Raji (cell line): ENCODE results near the gene CGB7.
A peak's percentile ranks its signal among the peaks of the same experiment; 100 is the strongest.

Source experiments
- POLR2A ChIP-seq: IDR thresholded peaks from 2 replicates; pipeline ENCODE4 v1.6.1; 2011; ENCODE audit warnings: low read depth, low read length, control low read depth; ENCODE audit not compliant: insufficient read depth

Gene CGB7

DNA sequence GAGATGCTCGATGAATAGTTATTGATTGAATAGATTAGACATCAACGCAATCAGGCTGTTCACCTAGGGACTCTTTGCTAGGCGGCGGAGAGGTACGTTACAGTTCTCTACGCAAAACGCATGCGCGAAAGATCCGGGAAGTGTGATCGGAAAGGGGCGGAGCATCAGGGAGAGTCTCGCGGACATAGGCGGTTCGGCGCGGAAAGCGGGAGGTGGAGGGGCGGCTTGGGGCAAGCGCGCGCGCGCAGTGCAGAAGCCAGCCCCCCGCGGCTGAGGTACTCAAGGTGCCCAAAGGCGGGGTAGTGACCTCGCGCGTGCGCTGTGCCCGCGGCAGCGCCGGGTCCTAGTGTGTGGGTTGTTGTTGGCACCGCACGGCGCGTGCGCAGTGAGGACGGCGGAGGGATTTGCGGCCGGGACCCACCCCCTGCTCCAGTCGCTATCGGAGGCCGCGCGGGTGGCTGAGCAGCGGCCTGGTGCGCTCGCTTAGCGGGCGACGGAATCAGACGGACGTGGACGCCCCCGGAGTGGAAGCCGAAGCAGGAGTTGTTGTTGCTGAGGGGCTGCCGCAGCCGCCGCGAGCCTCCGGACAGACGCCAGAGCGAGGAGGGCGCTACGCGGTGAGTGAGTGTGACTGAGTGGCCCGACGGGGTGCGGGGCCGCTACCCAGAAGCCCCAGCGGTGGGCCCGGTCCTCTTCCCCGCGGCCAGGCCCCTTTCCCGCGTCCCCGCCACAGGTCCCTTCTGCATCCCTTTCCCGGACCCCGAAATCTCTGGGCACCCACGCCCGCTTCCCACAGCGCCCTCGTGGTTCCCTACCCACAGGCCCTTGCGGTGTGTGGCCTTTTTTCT, 27.7 kb upstream of the CGB7 start, which contains the start of gene SNRNP70:
SNRNP70 (plus strand) TSS at position 432 of the 848 bp plus-strand sequence. CDS start 964 bp downstream, outside the sequence.
- TF ChIP-seq POLR2A = peak; percentile 90

DNA sequence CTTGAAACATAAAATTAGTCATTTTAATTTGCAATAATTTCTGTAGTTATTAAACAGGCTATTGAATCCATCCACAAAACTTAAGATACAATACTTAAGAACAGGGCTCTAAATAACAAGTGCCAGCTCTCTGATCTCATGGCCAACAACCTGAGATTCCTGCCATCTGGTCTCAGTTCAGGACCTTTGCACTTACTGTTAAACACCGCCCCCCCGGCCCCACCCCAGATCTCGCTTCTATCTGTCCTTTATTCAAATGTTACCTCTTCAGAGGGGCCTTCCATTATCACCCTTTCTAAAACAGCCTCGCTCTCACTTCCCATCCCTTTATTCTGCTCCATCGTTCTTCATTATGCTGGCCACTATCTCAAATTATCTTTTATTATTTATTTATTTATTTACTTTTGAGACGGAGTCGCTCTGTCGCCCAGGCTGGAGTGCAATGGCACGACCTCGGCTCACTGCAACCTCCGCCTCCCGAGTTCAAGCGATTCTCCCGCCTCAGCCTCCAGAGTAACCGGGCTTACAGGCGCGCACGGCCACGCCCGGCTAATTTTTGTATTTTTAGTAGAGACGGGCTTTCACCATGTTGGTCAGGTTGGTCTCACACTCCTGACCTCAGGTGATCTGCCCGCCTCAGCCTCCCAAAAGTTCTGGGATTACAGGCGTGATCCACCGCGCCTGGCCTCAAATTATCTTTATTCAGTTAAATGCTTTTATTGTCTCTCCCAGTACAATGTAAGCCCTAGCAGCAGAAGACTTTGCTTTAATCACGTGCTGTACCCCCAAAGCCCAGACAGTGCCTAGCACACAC, 26.9 kb upstream of the CGB7 start:
- TF ChIP-seq POLR2A = no peak

DNA sequence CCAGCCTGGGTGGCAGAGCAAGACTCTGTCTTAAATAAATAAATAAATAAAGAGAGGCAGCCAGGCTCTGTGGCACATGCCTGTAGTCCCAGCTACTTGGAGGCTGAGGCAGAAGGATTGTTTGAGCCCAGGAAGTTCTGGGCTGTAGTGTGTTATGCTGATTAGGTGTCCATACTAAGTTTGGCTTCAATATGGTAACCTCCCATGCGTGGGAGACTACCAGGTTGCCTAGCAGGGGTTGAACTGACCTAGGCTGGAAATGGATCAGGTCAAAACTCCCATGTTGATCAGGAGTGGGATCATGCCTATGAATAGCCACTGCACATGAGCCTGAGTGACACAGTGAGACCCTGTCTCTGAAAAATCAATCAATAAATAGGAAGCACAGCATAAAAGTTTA, 23.7 kb upstream of the CGB7 start:
- no peak for TF ChIP-seq POLR2A

DNA sequence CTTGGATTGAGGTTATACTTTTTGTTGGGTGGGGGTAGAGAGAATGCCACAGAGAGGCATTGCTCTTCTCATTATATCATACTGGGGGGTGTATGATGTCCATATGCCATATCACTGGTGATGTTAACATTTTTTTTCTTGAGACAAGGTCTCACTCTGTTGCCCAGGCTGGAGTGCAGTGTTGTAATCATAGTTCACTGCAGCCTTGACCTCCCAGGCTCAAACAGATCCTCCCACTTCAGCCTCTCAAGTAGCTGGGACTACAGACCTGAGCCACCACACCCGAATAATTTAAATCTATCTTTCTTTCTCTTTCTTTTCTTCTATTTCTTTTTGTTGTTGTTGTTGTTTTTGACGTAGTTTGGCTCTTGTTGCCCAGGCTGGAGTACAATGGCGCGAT, 22.8 kb upstream of the CGB7 start:
- no peak for TF ChIP-seq POLR2A

DNA sequence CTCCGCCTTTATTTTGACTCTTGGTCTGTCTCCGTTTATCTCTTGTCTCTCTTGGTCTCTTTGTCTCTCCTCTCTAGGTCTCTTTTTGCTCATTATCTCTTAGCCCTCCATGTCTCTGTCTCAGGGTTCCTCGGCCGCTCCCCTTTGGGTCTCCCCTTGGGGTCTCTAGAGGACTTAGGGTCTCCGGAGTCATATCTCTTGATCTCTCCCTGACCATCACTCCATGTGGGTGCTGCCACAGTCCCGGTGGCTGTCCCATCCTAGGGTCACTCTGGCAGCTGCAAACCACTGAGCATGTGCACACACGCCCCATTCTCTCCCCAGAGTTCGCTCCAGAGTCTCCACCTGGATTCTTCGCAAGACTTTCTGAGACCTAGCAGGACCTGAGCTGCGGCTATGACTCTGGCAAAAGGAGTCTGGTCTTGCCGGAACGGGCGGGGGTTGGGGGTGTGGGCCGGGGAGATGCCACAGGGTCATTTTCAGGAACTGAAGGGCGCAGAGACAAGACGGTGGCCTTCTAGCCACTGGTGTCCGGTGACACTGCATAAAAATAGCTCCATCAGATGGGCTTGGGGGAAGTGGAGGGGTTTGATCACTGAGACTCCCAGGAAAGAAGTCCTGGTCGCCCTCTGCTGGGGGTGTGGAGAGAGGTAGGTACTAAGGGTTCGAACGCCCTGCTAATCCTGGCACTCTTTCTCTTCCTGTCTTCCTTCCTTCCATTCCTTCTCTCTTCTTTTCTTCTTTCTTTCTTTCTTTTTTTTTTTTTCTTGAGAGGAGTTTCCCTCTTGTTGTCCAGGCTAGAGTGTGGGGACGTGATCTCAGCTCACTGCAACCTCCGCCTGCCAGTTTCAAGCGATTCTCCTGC, 16.2 kb upstream of the CGB7 start:
- TF ChIP-seq POLR2A = no peak

DNA sequence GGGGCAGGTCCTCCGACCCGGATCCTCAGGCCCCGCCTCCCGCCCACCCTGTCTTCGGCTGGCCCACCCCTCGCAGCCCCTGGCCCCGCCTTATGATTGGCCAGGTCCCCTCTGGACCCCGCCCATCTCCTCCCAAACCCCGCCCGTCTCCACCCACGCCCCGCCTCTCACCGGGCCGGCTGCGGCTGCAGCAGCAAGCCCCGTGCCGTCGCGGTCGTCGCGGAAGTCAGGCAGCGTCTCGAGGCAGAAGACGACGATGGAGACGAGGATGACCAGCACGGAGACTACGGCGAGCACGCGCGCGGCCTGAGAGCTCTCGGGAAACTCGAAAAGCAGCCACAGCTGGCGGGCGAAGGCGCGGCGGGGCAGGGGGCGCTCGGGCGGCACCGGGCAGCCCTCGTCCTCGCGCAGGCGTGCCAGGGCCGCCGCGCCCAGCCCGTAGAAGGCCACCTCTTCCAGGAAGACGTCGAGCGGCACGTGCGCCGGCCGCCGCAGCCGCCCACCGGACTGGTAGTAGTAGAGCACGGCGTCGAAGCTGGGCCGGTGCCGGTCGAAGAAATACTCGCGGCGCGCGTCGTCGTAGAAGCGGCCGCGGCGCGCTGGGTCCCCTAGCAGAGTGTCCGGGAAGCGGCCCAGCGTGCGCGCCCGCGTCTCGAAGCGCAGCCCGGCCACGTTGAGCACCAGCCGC, 14.5 kb upstream of the CGB7 start:
- no peak for TF ChIP-seq POLR2A

DNA sequence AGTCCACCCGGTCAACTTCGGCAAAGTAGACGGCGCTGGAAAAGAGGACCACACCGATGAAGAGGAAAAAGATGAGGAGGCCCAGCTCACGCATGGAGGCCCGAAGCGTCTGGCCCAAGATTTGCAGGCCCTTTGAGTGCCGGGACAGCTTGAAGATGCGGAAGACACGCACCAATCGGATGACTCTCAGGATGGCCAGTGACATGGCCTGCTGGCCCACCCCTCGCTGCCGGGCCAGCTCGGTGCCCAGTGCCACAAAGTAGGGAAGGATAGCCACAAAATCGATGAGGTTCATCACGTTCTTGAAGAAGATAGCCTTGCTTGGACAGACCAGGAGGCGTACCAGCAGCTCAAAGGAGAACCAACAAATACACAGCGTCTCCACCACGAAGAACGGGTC, 12.9 kb upstream of the CGB7 start:
- TF ChIP-seq POLR2A = no peak

DNA sequence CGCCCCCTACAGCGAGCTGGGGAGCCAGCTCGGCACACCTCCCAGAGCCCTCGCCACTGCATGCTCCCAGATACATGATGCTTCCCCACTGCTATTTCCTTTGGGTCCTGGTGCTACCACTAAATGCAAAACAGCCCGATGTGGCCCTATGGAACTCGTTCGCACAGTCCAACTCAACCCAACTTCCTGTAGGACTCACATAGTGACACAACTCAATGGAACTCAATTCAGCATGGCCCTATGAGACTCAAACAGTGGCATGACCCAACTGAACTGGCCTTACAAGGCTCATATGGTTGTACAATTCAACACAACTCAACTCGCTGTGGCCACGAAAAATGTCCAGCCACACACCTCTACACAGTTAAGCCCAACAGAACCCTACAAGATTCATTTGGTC, 11.5 kb upstream of the CGB7 start:
- no peak for TF ChIP-seq POLR2A

DNA sequence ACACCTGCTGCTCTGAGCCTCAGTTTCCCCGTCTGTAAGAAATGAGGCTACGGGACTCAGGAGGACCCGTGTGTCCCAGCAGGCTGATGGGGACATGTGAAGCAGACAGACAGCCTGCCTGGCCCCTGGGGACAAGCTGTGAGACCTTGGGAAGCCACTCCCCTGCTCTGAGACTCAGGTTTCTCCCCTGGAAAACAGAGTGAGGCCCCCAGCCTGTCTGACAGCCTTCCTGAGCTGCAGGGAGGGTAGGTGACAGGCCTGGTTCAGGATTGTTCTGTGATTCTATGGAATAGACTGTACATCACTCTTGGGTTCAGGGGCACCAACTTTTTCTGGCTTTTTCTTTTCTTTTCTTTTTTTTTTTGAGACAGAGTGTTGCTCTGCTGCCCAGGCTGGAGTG, 10.0 kb upstream of the CGB7 start:
- TF ChIP-seq POLR2A = no peak

DNA sequence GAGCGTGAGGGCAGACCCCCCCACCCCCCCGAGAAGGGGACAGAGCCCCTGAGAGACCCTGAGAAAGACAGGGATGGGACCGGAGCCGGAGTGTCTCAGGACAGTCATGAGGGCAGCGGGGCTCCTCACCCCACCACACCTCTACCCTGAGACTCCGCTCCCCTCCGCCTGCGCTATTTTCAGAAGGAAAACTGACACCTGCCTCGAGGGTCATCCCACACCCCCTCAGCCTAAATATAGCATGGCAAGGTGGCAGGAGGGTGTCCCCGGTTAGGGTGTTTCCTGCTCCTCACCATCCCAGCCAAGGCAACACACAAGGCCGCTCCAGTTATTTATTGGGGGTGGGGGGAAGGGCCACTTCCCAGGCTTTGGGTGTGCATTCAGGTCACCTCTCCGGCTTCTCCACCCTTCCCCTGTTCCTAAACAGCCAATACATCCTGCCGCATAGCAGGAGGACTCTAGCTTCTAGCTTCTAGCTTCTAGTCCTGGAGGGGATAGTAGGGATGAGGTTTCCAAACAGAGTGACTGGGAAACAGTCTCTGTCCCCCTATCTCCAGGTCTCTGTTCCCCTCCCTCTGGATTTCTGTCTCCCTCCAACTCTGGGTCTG, 8.5 kb upstream of the CGB7 start:
- TF ChIP-seq POLR2A = no peak

DNA sequence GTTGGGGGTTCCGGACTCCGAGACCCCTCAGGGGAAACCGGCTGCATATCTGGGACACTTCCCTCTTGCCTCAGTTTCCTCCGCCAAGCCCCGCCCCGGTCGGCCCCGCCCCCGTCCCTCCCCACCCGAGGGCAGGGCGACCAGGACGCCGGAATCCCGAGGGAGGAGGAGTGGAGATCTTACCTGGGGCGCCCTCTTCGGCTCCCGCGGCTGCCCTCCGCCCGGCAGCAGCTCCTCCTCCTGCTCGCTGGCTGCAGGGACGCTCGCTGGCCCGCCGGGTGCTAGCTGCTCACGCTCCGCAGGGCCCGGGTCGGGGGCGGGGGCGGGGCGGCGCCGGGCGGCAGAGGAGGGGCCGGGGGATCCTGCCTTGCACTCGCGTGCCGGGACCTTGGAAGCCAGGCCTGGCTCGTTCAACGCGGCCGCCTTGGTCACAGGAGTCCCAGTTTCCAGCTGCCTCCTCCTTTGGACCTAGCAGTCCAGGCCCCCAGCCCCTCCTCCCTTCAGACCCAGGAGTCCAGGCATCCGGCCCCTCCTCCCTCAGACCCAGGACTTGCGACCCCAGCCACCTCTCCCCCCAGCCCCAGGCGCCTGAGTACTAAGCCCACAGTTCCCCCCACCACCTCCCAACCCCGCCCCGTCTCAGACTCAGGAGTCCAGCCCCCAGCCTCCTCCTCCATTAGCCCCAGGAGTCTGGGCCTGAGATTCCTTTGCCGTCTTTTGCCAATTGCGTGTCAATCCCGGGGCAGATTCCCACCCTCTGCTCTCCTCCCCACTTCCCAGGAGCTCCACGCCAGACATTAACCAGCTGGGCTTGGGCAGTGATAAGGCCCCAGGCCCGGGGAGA, 7.4 kb upstream of the CGB7 start, which contains the start of gene NTF4:
NTF4 (minus strand) TSS at position 51 of the 844 bp plus-strand sequence. CDS start 2,821 bp downstream, outside the sequence.
- TF ChIP-seq POLR2A = no peak

DNA sequence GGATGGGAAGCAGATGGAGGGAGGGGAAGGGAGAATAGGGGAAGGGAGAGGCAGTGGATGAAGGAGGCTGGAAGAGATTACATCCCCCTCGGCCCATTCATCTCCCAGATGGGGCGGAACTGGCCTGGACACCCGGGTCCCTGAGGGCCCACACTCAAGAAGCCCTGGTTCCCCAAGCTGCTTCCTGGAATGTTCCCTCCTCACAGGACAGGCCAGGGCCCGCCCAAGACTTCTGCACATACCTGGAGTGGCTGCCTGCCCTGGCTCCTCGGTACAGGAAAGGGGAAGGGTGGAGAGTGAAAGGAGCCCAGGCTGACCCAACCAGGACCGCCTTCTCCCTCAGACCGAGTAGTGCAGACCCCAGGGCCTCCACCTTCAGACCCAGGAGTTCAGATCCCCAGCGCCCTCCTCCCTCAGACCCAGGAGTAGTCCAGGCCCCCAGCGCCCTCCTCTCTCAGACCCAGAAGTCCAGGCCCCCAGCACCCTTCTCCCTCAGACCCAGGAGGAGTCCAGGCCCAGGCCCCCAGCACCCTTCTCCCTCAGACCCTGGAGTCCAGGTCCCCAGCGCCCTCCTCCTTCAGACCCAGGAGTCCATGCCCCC, 6.6 kb upstream of the CGB7 start:
- no peak for TF ChIP-seq POLR2A

DNA sequence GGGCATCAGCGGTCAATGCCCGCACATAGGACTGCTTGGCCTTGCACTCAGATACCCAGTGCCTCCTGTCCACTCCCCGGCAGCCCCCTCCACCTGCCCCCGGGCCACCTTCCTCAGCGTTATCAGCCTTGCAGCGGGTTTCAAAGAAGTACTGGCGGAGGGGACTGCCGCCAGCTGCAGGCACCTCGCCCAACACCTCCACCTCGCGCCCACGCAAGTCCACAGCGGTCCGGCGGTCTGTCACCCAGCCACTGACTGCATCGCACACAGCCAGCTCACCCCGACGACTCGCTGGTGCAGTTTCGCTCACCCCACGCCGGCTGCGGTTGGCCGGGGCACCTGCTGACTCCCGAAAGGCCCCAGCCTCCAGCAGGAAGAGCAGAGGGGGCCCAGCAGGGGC, 3.9 kb upstream of the CGB7 start:
- no peak for TF ChIP-seq POLR2A

DNA sequence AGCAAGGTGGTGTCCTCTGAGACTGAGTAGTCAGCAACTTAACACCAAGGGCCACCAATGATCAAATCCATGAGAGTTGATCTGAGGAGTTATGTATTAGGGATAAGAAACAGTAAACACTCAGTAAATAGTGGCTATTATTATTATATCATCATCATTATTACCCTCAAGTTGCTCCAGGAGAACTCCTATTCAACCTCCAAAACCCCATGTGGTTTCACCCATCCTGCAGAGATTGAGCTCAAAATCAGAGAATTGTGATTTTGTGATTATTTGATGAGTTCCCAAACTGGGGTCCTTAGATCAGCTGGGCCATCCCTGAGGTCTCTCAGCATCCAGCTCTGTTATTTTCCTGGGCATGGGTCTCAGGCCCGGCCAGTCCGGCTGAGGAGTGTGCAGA, 3.5 kb upstream of the CGB7 start:
- TF ChIP-seq POLR2A = no peak
